Large intestine (tissue), 3 donors: ENCODE measurements around the gene BPIFB3. TPM values are rescaled to one million over a fixed set of nuclear protein-coding genes. Genes with fewer than 3 reads are reported as not detected.

ENCODE experiments used
- DNase-seq, 2 donors: peaks; one replicate each; pipeline versions ENCODE4 v3.0.0 to v3.0.0-alpha.2; 2013
- H3K27ac ChIP-seq: one replicate; pipeline ENCODE4 v1.5.1; 2013; ENCODE audit warnings: low read length
- H3K27me3 ChIP-seq: 2 replicates; pipeline ENCODE4 v1.6.1; 2013; ENCODE audit warnings: low read length; ENCODE audit not compliant: control insufficient read depth, insufficient read depth
- H3K36me3 ChIP-seq: 2 replicates; pipeline ENCODE4 v1.6.1; 2013; ENCODE audit warnings: low read length; ENCODE audit not compliant: control insufficient read depth, insufficient read depth
- H3K4me1 ChIP-seq: one replicate; pipeline ENCODE4 v1.6.1; 2013; ENCODE audit warnings: low read length; ENCODE audit not compliant: control insufficient read depth, insufficient read depth
- H3K4me3 ChIP-seq: one replicate; pipeline ENCODE4 v1.5.1; 2013; ENCODE audit warnings: low read length
- H3K9me3 ChIP-seq: one replicate; pipeline ENCODE4 v1.6.1; 2013; ENCODE audit warnings: mild to moderate bottlenecking, low read depth, low read length, moderate library complexity; ENCODE audit not compliant: control insufficient read depth
- WGBS: methylation state at CpG from one replicate; pipeline ENCODE4 v1.1.5; 2013; ENCODE audit warnings: low lambda C conversion rate; ENCODE audit not compliant: insufficient coverage; 5-methylcytosine and 5-hydroxymethylcytosine counted together
- polyA plus RNA-seq: library from polyadenylated mRNA; unstranded; fragments of 120-200 nt; gene quantifications from one replicate; pipeline ENCODE4 v1.2.1, GENCODE V29; 2013

The BPIFB3 gene
- polyA plus RNA-seq, 1 donor, result not detected

DNA sequence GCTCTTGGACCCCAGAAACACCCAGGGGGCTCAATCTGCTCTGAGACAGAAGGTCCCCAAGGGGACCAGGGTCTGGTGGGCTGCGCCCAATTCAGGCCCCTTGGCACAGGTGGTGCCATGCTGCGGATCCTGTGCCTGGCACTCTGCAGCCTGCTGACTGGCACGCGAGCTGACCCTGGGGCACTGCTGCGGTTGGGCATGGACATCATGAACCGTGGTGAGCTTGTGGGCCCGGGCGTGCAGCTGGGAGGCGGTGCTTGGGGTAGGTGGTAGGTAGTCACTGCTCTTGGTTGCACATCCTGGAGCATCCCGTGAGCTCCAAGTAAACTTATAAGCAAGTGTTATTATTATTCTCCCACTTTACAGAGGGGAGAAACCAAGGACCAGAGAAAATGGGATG lies 22.2 kb upstream of the BPIFB3 start, which contains the start of gene BPIFB6:
Gene BPIFB6, plus strand, starts transcription at position 118 of the 400 bp plus-strand sequence. Its CDS starts 0 bp downstream, at position 118.
- H3K36me3 ChIP-seq, result no peaks in the 10 kb centered on the region
- no peak within 1 kb of the TSS for H3K27ac ChIP-seq
- H3K4me1 ChIP-seq, result no peaks in the 10 kb centered on the region
- no peaks in the 10 kb centered on the region for H3K27me3 ChIP-seq
- no peaks in the 10 kb centered on the region for H3K9me3 ChIP-seq
- H3K4me3 ChIP-seq, result no peak within 1 kb of the TSS
- no peak for DNase-seq
- WGBS, result no CpG with 5 or more reads among the region's 10 CpGs

DNA sequence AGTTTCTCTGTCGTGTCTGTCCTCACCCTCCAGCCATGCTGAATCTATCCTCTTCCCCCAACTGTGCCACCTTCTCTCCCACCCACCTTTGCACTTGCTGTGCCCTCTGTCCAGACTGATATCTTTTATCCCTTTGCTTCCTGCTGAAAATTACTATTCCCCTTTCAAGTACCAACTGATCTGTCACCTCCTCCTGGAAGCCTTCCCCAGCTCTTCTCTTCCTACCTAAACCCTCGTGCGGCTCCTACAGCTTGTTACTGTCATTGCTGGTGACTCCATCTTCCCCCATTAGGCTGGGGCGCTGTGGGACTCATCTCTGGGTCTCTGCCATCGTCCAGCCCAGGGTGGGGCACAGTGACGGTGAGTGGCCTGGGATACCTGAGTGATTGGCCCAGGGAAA lies 21.1 kb upstream of the BPIFB3 start:
- 80% methylated on average over 1 of the region's 6 CpGs for WGBS
- no peak for DNase-seq
- no peak overlapping the region for H3K27ac ChIP-seq
- H3K4me3 ChIP-seq, result no peak overlapping the region
- H3K27me3 ChIP-seq, result no peaks in the 10 kb centered on the region
- H3K9me3 ChIP-seq, result no peaks in the 10 kb centered on the region
- no peaks in the 10 kb centered on the region for H3K36me3 ChIP-seq
- H3K4me1 ChIP-seq, result no peaks in the 10 kb centered on the region

DNA sequence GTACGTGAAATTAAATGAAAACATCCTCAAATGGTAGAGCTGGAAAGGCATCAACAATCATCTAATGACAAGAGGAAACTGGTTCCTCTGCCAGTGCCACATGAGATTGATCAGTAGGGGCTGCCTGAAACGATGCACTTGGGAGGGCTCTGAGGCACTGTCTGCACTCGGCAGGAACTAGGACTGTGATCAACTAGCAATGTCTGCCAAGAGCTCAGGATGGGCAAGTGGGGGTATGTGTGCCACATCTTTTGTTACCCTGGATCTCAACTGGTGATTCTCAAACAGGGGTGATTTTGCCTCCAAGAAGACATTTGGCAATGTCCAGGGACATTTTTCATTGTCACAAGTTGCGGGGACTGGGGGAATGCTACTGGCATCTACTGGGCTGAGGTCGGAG lies 20.3 kb upstream of the BPIFB3 start:
- WGBS, result 100% methylated on average over 1 of the region's 5 CpGs
- Histone ChIP-seq H3K4me1 (no peaks in the 10 kb centered on the region), H3K4me3 (no peak overlapping the region), H3K27ac (no peak overlapping the region), H3K9me3 (no peaks in the 10 kb centered on the region), H3K36me3 (no peaks in the 10 kb centered on the region), H3K27me3 (no peaks in the 10 kb centered on the region)
- DNase-seq, result no peak

DNA sequence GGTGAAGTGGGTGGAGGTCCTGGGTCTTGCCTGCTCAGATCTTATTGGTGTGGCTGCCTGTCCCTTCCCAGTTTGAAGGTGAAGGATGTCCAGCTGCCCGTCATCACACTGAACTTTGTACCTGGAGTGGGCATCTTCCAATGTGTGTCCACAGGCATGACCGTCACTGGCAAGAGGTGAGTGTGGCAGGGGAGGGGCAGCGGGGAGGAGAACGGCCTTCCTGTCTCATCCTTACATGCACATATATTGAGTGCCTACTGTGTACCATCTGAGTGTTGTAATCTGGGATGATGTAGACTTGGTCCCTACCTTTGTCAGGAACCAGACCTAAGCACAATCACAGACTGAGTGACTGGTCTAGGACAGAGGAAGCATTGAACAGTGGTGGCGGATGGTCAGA lies 19.6 kb upstream of the BPIFB3 start:
- no peaks in the 10 kb centered on the region for H3K9me3 ChIP-seq
- H3K4me3 ChIP-seq, result no peak overlapping the region
- H3K27ac ChIP-seq, result no peak overlapping the region
- WGBS, result no CpG with 5 or more reads among the region's 5 CpGs
- no peaks in the 10 kb centered on the region for H3K27me3 ChIP-seq
- no peaks in the 10 kb centered on the region for H3K4me1 ChIP-seq
- no peaks in the 10 kb centered on the region for H3K36me3 ChIP-seq
- no peak for DNase-seq

DNA sequence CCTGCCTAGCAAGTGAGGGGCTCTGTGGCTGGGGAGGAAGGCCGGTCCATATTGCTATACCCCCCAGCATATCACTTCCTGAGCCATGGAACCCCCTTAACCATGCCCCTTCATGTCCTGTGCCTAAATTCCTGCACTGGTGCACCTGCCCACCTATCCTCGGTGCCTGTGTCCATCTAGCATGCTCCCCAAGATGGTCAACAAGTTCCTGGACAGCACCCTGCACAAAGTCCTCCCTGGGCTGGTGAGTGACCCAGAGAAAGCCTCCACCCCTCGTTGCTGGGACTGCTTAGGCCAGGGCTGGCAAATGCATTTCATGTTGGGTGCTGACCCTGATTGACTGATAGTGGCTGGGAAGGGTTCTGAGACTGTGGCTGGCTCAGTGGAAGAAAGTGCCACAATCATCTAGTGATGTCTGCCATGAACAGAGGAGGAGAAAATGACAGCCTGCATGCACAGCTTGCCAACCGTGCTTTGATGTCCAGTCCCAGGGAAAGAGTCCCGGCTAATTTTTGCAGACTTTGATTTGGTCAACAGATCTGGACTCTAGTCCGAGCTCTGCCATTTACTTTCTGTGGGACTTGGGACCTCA lies 18.7 kb upstream of the BPIFB3 start:
- no CpG with 5 or more reads among the region's 6 CpGs for WGBS
- Histone ChIP-seq H3K36me3 (no peaks in the 10 kb centered on the region), H3K4me3 (no peak overlapping the region), H3K27me3 (no peaks in the 10 kb centered on the region), H3K4me1 (no peaks in the 10 kb centered on the region), H3K27ac (no peak overlapping the region), H3K9me3 (no peaks in the 10 kb centered on the region)
- no peak for DNase-seq

DNA sequence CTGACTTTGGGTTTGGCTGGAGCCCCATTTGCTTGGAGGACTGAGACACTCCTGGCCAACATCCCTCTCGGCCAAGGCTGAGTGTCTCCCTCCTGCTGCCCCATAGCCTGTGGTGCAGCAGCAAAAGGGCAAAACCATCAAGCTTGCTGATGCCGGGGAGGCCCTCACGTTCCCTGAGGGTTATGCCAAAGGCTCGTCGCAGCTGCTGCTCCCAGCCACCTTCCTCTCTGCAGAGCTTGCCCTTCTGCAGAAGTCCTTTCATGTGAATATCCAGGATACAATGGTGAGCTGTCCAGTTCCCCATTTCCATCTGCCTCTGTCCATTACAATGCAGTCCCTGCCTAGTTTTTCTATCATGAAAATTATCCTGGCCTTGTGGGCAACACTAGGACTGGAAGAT lies 16.2 kb upstream of the BPIFB3 start:
- Histone ChIP-seq H3K4me3 (no peak overlapping the region), H3K27ac (no peak overlapping the region), H3K27me3 (no peaks in the 10 kb centered on the region), H3K4me1 (no peaks in the 10 kb centered on the region), H3K9me3 (no peaks in the 10 kb centered on the region), H3K36me3 (no peaks in the 10 kb centered on the region)
- WGBS, result 70% methylated on average over 2 of the region's 5 CpGs
- no peak for DNase-seq

DNA sequence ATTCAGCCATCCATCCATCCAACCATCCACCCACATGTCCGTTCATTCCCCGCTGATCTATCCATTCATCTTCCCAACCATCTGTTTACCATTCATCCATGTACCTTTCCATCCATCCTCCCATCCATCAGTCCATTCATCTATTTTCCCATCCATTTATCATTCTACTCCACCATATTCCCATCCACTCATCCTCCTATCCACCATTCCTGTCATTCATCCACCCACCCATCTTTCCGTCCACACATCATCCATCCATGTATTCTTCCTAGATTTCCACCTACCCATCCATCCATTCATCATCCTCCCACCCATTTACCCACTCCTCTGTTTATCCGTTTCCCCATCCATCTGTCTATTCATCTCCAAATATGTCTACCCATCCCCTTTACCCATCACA lies 15.5 kb upstream of the BPIFB3 start:
- Histone ChIP-seq H3K27ac (no peak overlapping the region), H3K4me3 (no peak overlapping the region), H3K36me3 (no peaks in the 10 kb centered on the region), H3K9me3 (no peaks in the 10 kb centered on the region), H3K4me1 (no peaks in the 10 kb centered on the region), H3K27me3 (no peaks in the 10 kb centered on the region)
- 100% methylated on average over 3 of the region's 4 CpGs for WGBS
- no peak for DNase-seq

DNA sequence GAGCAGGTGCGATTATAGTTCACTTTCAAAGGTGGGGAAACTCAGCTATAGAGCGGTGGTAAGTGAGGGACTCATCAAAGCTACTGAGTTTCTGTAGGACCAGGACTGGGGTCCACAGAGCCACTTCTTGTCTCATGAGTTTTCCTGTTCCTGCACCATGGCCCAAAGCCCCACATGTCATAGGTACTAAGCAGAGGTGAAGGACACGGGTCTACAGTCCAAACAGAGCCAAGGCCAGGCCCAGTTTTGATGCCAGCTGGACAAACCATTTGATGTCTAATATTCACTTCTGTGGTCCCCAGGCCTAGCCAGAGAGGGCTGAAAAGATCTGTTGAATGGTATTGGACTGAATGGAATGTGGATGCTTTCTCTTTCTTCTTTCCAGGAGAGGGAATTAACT lies 11.3 kb upstream of the BPIFB3 start:
- Histone ChIP-seq H3K27me3 (no peaks in the 10 kb centered on the region), H3K36me3 (no peaks in the 10 kb centered on the region), H3K4me3 (no peak overlapping the region), H3K9me3 (no peaks in the 10 kb centered on the region), H3K27ac (no peak overlapping the region), H3K4me1 (no peaks in the 10 kb centered on the region)
- no CpG with 5 or more reads among the region's 3 CpGs for WGBS
- DNase-seq, result no peak

DNA sequence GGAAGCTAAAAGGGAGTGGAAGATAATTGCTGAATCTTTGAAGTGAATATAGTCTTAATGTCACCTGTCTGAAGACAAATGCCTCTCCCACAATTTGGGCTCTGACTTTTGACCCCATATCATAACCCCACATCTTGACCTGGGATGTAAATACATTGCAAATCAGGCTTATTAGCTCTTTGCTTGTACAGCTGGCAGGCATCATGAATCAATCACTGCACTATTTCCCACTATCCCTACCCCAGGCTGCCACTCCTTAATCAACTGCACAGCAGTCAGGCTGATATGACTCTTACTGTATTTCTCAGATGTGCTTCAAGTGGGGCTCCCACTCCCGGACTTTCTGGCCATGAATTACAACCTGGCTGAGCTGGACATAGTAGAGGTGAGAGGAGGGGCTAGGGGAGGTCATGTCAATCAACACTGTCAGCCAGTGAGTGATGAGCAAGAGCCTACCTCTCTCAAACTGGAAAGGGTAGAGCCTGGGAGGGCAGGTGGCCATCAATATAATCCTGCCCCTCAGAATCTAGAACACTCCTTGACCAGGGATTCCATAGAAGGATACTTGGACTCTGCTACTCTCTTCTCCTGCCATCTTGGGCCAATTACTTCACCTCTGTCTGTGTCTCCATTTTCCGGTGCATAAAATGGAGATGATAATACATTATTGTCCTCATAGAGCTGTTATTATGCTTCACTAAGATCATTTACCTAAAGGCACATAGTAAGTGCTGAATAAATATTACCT lies 10.5 kb upstream of the BPIFB3 start:
- no peak for DNase-seq
- Histone ChIP-seq H3K4me3 (no peak overlapping the region), H3K9me3 (no peaks in the 10 kb centered on the region), H3K36me3 (no peaks in the 10 kb centered on the region), H3K27me3 (no peaks in the 10 kb centered on the region), H3K27ac (no peak overlapping the region), H3K4me1 (no peaks in the 10 kb centered on the region)
- WGBS, result no CpG with 5 or more reads among the region's 2 CpGs

DNA sequence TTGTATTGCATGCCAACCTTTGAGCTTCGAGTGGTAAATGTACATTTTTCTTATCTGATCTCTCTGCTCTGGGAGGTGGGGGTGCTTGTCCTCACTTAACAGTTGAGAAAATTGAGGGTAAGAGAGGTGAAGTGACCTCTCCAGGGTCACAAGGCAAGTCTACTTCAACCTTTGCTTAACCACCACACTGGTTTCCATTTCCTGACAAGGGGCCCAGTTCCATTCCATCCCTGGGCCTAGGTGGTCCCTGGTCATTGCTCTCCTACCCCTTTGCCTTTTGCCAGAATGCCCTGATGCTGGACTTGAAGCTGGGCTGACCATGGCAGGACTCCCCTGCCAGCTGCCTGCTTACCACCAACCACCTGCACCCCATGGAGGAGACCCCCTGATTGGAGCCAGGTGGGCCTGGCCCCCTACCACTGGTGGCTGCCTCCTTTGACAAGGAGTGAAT lies 9.9 kb upstream of the BPIFB3 start:
- H3K36me3 ChIP-seq, result no peaks in the 10 kb centered on the region
- no peak overlapping the region for H3K4me3 ChIP-seq

More for the DNA sequence above, 9.9 kb upstream of the BPIFB3 start:
- WGBS, result no CpG with 5 or more reads among the region's 1 CpG
- no peak for DNase-seq
- Histone ChIP-seq H3K27ac (no peak overlapping the region), H3K4me1 (no peaks in the 10 kb centered on the region), H3K9me3 (no peaks in the 10 kb centered on the region), H3K27me3 (no peaks in the 10 kb centered on the region)
